ENCODE results near the gene HNRNPH3.
"Not testable (repeated sequence)": the region's sequence is repeated elsewhere in the genome, so short reads cannot be mapped to it uniquely, and the experiment has no call there.

The HNRNPH3 gene, protein sequence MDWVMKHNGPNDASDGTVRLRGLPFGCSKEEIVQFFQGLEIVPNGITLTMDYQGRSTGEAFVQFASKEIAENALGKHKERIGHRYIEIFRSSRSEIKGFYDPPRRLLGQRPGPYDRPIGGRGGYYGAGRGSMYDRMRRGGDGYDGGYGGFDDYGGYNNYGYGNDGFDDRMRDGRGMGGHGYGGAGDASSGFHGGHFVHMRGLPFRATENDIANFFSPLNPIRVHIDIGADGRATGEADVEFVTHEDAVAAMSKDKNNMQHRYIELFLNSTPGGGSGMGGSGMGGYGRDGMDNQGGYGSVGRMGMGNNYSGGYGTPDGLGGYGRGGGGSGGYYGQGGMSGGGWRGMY

DNA sequence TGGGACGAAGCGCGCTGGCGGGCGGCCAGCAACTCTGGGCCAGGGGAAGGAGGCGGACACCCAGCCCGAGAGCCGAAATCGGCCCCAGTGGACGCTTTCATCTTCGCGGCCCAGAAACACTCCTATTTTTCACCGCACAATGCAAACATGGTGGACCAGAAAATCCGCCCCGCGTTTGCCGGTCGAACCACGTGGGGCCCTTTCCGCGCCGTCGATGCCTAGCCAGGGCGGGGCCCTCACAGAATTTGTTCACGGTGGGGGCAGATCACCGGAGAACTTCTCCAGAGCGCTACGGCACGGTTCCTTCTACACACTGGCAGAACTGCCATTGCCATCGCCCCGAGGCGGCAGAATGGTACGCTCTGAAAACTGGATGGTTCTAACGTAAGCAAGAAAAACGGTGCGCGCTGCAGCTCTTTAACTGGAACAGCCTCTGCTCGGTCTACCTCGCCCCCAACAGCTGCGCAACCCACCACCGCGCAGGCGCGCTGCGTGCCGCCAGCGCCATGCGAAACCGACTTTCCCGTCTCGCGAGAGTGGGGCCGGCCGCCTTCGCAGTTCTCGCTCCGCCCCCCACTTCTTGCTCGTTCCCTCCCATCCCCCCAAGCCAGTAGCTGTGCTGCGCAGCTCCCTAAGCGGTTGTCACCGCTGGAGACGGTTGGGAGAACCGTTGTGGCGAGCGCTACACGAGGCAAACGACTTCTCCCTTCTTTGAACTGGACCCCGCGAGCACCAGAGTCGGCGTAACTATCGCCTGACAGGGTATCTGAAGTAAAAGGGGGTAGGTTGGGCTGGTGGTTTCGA is at the start of gene HNRNPH3:
TSS of gene HNRNPH3 (plus strand) at position 610 of the 804 bp plus-strand sequence. CDS start 5,158 bp downstream, outside the sequence.
- peak; percentile 99 for DNase-seq

DNA sequence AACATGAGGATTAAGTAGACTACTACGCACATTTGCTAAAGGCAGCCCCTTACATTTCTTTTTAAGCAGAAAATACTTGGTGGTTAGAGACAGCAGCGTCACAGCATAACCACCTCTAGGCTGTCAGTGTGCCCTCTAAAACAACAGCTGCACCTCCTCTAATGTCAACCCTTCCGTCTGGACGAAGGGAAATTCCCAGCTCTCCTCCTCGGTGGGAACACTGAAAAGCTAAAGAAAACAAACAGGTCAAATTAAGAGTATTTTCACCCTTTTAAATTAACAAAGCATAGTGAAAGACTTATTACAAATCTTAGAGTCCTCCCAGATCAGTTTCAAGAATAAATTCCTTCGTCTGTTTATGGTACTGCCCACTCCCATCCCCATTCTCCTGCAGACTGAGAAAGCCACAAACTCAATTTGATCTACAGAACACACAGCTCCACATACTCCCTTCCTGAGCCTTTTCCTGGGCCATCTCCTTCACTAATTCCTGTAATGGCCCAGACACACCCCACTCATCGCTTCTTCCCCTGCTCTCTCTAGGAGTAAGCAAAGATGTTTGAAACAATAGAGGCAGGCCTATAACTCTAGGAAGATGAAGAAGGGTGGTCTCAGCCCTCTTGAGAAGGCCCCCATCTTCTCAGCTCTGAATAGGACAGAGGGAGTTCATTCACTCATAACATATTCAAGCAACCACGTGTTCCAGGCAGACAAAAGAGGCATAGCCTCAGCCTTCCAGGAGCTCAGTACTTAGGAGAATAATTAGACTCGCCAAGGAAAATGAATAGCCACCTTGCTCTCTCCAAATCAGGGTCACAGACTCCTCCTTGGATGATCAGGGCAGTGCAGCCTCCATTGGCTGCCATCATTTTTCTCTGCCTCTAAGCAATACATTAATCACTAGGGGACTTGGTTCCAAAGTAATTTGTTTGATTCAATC is 47.5 kb upstream of the HNRNPH3 start:
- no peak for DNase-seq

DNA sequence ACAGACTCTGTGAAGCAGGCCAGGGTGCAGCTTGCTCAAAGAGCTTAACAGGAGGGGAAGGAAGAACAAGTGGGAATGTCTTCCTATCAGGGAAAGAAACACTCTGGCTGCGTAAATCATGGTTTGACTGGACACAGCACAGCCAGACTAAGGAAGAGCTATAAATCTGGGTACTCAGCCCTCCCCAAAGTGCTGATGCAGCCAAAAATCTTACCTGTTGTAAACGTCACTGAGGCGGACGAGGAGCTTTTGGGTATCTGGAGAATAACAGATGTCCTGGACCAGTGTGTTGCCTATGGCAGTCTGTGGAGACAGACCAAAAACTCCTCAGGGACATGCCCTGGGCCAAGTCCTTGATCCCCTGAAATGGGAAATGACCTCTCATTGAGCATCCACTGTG is 43.1 kb upstream of the HNRNPH3 start:
- DNase-seq, result no peak

DNA sequence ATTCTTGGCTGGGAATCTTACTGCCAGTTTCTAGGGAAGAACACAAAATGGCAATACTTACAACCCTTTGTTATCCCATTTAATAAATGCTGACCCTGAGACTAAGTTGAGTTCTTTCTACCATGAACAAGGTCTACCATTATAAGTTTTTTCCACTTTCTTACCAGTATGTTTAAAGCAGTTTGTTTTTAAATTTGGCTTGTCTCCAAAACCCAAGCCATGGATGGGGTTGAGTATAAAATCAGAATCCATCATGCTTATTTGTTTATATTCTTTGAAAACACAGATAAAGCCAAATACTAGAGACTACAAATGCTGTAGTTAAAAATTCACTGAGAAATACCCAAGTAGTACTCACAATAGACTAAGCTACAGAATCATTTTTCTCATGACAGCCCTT is 41.1 kb upstream of the HNRNPH3 start:
- no peak for DNase-seq

DNA sequence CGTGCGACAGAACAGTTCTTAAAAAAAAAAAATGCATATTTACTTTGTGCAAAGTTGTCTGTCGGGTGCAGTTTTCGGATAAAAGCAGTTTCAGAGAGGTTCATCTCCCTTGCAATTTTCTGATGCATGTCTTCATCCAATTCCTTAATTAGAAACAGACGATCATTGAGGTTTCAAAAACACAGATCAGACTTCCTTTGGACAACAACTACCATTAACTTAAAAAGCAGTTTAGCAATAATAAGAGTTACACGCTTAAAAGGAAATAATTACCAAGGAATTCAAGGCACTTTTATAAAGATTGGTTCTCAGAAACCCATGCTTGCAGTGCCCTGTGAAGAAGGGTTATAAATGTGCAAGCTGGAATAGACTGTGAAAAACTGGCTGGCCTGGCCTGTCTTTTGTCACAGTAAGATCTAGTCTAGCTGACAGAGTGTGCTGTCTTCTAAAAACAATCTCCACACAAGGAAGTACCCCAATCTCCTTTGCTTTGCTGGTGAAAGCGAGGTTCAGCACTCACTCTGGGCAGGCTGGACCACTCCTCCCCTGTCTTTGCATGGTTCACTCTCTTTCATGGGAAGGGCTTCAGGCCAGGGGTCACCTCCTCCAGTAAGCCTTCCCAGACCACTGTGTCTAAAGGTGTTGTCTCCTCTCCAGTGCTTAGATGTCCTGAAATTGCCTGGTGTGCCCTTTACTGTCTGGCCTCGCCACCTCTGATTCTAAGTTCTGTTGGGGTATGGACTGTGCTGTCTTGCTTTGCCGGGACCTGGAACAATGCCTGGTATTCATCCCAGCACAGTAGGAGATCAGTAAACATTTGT is 34.8 kb upstream of the HNRNPH3 start:
- DNase-seq, result no peak

DNA sequence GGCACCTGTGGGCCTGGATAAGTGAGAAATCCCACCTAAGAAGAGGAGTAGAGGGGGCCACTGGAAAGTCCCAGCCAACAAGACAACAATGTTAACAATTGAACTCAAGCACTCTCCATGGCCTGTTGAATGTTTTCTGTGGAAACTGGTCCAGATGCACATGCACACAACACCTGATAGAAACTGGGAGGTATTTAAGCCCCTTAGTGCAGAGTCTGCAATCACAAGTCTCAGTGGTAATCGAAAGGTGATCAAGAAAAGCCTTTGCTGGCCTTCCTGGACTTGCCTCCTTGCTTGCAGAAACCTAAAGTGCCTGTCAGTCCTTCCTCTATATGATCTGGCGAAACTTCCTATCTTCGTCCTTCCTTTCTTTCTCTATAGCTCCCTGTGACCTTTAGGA is 30.6 kb upstream of the HNRNPH3 start:
- no peak for DNase-seq

DNA sequence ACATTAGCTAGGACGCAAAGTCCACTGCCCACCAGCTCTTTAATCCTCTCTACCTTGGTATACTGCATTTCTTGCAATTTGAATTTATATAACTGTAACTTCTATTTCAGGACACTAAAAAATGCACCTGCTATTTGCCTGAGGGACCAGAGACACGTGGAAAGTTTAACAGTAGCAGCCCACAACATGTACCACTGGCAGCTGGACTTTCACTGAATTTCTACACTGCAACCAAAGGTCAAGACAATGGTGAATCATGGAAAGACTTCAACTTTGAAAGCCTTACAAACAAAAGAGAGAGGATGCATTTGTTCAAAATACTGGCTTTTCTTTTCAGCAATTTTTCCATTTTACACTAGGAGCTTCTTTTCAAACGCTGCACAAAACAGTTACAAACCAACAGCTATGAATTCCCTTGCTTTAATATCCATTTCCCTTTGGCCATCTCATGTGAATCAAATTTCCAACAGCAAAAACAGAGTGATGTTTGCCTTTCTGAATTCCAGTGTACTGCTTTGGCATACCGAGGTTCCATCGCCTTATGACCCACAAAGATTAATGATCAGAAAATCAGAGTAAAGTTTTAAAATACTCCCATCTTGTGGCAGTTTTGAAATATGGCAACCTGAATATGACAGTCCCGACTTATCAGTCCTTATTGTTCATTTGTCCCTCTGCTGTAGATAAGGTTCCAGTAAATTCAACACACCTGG is 29.9 kb upstream of the HNRNPH3 start:
- DNase-seq, result no peak

DNA sequence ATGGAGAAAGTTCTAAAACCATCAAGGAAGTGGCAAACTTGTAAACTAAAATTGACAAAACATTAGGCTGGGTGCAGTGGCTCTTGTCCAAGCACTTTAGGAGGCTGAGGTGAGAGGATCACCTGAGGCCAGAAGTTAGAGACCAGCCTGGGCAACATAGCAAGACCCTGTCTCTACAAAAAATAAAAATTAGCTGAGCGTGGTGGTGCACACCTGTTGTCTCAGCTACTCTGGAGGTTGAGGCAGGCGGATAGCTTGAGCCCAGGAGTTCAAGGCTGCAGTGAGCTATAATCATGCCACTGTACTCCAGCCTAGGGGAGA is 29.4 kb upstream of the HNRNPH3 start:
- DNase-seq, result no peak

GRCh38 chr10:68302871-68303270 is 29.0 kb upstream of the HNRNPH3 start:
- no peak for DNase-seq

GRCh38 chr10:68303849-68304412 is 27.9 kb upstream of the HNRNPH3 start:
- no peak for DNase-seq

GRCh38 chr10:68305854-68306253 is 26.0 kb upstream of the HNRNPH3 start:
- no peak for DNase-seq

DNA sequence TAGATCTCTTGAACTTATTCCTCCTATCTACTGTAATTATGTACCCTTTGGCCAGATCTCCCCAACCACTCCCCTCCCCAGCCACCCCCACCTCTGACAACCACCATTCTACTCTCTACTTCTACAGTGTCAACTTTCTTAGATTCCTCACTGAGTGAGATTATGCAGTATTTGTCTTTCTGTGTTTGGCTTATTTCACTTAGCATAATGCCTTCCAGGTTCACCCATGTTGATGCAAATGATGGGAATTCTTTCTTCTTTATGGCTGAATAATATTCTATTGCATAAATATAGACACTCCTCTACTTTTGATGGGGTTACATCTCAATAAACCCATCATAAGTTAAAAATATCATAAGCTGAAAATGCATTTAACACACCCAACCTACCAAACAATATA is 21.3 kb upstream of the HNRNPH3 start:
- DNase-seq, result no peak

DNA sequence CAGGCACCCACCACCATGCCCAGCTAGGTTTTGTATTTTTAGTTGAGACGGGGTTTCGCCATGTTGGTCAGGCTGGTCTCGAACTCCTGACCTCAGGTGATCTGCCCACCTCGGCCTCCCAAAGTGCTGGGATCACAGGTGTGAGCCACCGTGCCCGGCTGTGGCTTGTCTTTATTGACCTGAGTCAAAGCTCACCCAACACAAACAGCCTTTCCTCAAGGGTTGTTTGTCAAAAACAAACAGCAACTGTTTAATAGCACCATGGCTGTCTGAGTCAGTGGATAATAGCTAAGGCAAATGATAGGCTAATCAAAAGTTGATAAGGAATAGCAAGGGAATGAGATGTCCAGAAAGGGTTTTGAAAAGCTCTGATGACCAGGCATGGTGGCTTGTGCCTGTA is 16.9 kb upstream of the HNRNPH3 start:
- not testable (repeated sequence) for DNase-seq

DNA sequence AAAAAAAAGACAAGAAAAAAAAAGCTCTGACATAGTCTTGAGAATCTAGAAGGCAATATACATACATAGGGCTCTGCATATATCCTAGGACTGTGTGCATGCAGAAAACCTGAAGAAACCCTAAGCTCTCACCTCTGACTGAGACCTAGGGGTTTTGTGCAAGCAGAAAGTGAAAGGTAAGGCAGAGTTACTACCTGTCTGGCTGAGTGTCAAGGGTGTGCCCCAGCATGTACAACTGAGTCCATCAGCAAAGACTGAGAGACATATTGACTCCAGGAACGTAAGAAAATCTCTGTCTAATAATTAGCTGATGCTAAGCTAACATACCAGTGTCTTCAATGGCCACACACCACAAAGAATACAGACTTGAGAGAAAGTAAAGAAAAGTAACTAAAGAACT is 16.3 kb upstream of the HNRNPH3 start:
- DNase-seq, result no peak

DNA sequence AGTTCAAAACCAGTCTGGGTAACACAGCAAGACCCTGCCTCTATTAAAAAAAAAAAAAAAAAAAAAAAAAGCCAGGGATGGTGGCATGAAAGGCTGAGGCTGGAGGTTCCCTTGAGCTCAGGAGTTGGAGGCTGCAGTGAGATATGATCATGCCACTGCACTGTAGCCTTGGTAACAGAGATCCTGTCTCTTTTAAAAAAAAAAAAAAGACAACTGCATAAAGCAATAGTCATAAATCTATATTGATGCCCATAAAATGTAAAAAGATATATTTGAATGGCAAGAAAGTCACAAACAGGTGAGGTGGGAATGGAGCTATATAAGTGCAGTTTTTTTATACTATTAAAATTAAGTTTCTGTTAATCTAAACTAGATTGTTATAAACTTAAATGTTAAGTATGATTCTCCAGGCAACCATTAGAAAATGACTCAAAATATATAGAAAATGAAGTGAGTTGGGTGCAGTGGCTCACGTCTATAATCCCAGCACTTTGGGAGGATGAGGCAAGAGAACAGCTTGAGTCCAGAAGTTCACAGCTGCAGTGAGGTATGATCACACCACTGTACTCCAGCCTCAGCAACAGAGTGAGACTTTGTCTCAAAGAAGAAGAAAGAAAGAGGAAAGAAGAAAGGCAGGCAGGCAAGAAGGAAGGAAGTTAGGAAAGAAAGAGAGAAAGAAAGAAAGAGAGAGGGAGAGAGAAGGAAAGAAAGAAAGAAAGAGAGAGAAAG is 13.4 kb upstream of the HNRNPH3 start:
- no peak for DNase-seq

DNA sequence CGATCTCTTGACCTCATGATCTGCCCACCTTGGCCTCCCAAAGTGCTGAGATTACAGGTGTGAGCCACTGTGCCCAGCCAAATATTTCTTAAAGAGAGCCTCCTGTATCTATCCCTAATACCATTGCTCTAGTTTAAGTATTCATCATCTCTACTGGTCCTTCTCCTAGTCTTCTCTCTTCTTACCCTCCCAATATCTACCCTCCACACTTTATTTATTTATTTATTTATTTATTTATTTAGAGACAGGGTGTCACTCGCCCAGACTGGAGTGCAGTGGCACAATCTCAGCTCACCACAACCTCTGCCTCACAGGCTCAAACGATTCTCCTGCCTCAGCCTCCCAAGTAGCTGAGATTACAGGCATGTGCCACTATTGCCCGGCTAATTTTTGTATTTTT is 7.5 kb upstream of the HNRNPH3 start:
- not testable (repeated sequence) for DNase-seq

DNA sequence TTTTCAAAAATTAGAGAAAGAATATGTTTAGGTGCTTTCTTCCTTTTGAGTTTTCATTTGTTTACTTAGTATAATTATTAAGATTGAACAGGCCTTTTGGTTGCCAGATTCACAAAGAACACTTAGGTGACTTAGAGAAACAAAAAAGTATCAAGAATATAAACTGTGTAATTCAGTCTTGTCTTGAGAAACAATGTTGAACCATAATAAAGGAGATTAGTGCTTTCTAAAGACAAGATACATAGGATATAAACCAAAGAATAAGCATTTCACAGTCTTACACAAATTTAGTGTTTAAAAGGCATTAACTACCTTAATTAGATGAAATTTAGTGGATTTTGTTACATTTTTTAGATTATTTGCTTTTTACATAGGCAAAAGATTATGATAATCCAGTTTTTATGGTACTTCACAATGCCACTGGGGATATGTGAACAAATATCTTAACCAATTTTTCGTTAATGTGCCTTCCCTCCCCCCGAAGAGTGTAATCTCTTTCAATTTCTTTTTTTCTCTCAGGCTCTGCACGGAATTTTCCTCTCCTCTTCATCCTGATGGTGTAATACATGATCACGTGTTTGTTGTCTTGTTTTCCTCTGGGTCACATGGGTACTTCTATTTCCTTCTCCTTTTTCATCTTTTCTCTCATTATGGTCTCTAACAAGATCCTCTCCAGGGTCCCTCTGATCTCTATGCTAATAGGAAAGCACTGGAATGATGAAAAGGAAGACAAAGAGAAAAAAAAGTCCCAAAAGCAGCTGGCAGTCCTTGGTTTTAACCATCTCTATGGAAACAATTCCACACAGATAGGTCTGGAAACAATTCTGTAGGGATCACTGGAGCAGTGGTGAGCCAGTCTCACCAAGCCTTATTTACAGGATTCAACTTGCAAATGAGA is 3.7 kb upstream of the HNRNPH3 start:
- no peak for DNase-seq

- DNase-seq, result no peak
These were observed 2.4 kb upstream of the HNRNPH3 start for GRCh38 chr10:68329506-68329861.

GRCh38 chr10:68330852-68331454 is 911 bp upstream of the HNRNPH3 start:
- peak; percentile 4 for DNase-seq
